Mononuclear cell (primary cell): ENCODE data around the gene ISX. TPM values are rescaled to one million over a fixed set of nuclear protein-coding genes. Genes with fewer than 3 reads are reported as not detected.
"Not testable (repeated sequence)": the region's sequence is repeated elsewhere in the genome, so short reads cannot be mapped to it uniquely, and the experiment has no call there.

ENCODE experiments used
- H3K27me3 ChIP-seq: 2 replicates; pipeline ENCODE4 v1.6.0; 2011; ENCODE audit warnings: low read length, control low read depth; ENCODE audit not compliant: insufficient read depth
- H3K4me1 ChIP-seq: 2 replicates; pipeline ENCODE4 v1.5.1; 2011; ENCODE audit warnings: mild to moderate bottlenecking, low read length, control low read depth; ENCODE audit not compliant: insufficient read depth
- H3K4me3 ChIP-seq: 2 replicates; pipeline ENCODE4 v1.5.1; 2011; ENCODE audit warnings: mild to moderate bottlenecking, low read length, moderate library complexity
- H3K9me3 ChIP-seq: 2 replicates; pipeline ENCODE4 v1.5.1; 2011; ENCODE audit warnings: low read depth, mild to moderate bottlenecking, control low read depth, low read length
- total RNA-seq: library from RNA; depleted of rRNA; stranded (reverse); fragments of >200 nt; gene quantifications from one replicate; pipeline ENCODE4 v1.2.3, GENCODE V29; 2012

Gene ISX
- total RNA-seq, 1 donor: not detected

- Histone ChIP-seq H3K9me3 (no peaks in the 10 kb centered on the region), H3K27me3 (no peaks in the 10 kb centered on the region), H3K4me1 (no peaks in the 10 kb centered on the region)
Observed at GRCh38 chr22:35044607-35045390, 21.2 kb upstream of the ISX start.

GRCh38 chr22:35045451-35045850, 20.5 kb upstream of the ISX start:
- Histone ChIP-seq H3K4me3 (no peak overlapping the region), H3K9me3 (no peaks in the 10 kb centered on the region), H3K27me3 (no peaks in the 10 kb centered on the region), H3K4me1 (no peaks in the 10 kb centered on the region)

More at GRCh38 chr22:35044607-35045390, 21.2 kb upstream of the ISX start:
- H3K4me3 ChIP-seq: no peak overlapping the region

GRCh38 chr22:35046744-35047462, 19.1 kb upstream of the ISX start:
- no peaks in the 10 kb centered on the region for H3K4me1 ChIP-seq
- no peak overlapping the region for H3K4me3 ChIP-seq
- no peaks in the 10 kb centered on the region for H3K27me3 ChIP-seq
- H3K9me3 ChIP-seq: no peaks in the 10 kb centered on the region

GRCh38 chr22:35050038-35050437, 15.9 kb upstream of the ISX start:
- not testable (repeated sequence) for H3K9me3 ChIP-seq, H3K27me3 ChIP-seq, H3K4me3 ChIP-seq, H3K4me1 ChIP-seq

GRCh38 chr22:35051013-35051535, 14.9 kb upstream of the ISX start:
- H3K4me1 ChIP-seq: no peaks in the 10 kb centered on the region
- no peak overlapping the region for H3K4me3 ChIP-seq
- H3K27me3 ChIP-seq: no peaks in the 10 kb centered on the region
- no peaks in the 10 kb centered on the region for H3K9me3 ChIP-seq

- Histone ChIP-seq H3K9me3 (no peaks in the 10 kb centered on the region), H3K27me3 (no peaks in the 10 kb centered on the region), H3K4me1 (no peaks in the 10 kb centered on the region), H3K4me3 (no peak overlapping the region)
Observed at GRCh38 chr22:35051791-35052190, 14.2 kb upstream of the ISX start.

- Histone ChIP-seq H3K4me3 (no peak overlapping the region), H3K27me3 (no peaks in the 10 kb centered on the region), H3K4me1 (no peaks in the 10 kb centered on the region), H3K9me3 (no peaks in the 10 kb centered on the region)
Observed at GRCh38 chr22:35053060-35053835, 12.7 kb upstream of the ISX start.

- H3K4me3 ChIP-seq: no peak overlapping the region
- H3K4me1 ChIP-seq: no peaks in the 10 kb centered on the region
- H3K9me3 ChIP-seq: no peaks in the 10 kb centered on the region
- H3K27me3 ChIP-seq: no peaks in the 10 kb centered on the region
Observed at GRCh38 chr22:35054064-35054463, 11.9 kb upstream of the ISX start.

GRCh38 chr22:35056486-35056885, 9.5 kb upstream of the ISX start:
- H3K4me3 ChIP-seq: no peak overlapping the region
- H3K4me1 ChIP-seq: no peaks in the 10 kb centered on the region
- H3K27me3 ChIP-seq: no peaks in the 10 kb centered on the region
- no peaks in the 10 kb centered on the region for H3K9me3 ChIP-seq

- Histone ChIP-seq H3K9me3 (no peaks in the 10 kb centered on the region), H3K27me3 (no peaks in the 10 kb centered on the region), H3K4me1 (no peaks in the 10 kb centered on the region), H3K4me3 (no peak overlapping the region)
Observed at GRCh38 chr22:35057155-35057554, 8.8 kb upstream of the ISX start.

- no peak overlapping the region for H3K4me3 ChIP-seq
- H3K4me1 ChIP-seq: no peaks in the 10 kb centered on the region
- H3K9me3 ChIP-seq: no peaks in the 10 kb centered on the region
- no peaks in the 10 kb centered on the region for H3K27me3 ChIP-seq
Observed at GRCh38 chr22:35059632-35060031, 6.3 kb upstream of the ISX start.

- no peaks in the 10 kb centered on the region for H3K9me3 ChIP-seq
- no peak overlapping the region for H3K4me3 ChIP-seq
- no peaks in the 10 kb centered on the region for H3K27me3 ChIP-seq
- no peaks in the 10 kb centered on the region for H3K4me1 ChIP-seq
Observed at GRCh38 chr22:35064664-35065063, 1.3 kb upstream of the ISX start.

GRCh38 chr22:35065183-35065582, 775 bp upstream of the ISX start:
- Histone ChIP-seq H3K27me3 (no peaks in the 10 kb centered on the region), H3K4me1 (no peaks in the 10 kb centered on the region), H3K4me3 (no peak overlapping the region), H3K9me3 (no peaks in the 10 kb centered on the region)

GRCh38 chr22:35066768-35067167, 810 bp downstream of the ISX start:
- H3K27me3 ChIP-seq: no peaks in the 10 kb centered on the region
- H3K4me1 ChIP-seq: no peaks in the 10 kb centered on the region
- no peaks in the 10 kb centered on the region for H3K9me3 ChIP-seq
- no peak overlapping the region for H3K4me3 ChIP-seq

- Histone ChIP-seq H3K9me3 (no peaks in the 10 kb centered on the region), H3K27me3 (no peaks in the 10 kb centered on the region), H3K4me1 (no peaks in the 10 kb centered on the region), H3K4me3 (no peak overlapping the region)
Observed at GRCh38 chr22:35069541-35069940, 3.6 kb downstream of the ISX start.
